ENCODE measurements around the gene GEN1. TPM values are rescaled to one million over a fixed set of nuclear protein-coding genes. Genes with fewer than 3 reads are reported as not detected.

GEN1 gene
- total RNA-seq, 1 donor from 2014 or later = 9.1 TPM

- no peak for DNase-seq (ENCODE audit: low read depth)
- no peak for TF ChIP-seq CTCF (IDR thresholded peaks at IDR 0.05; ENCODE audit: insufficient read depth, low read length, poor library complexity, severe bottlenecking)
- H3K36me3 ChIP-seq (ENCODE audit: control insufficient read depth, insufficient read depth, low read length) = no peaks in the 10 kb centered on the region
- no peaks in the 10 kb centered on the region for H3K27me3 ChIP-seq (ENCODE audit: control insufficient read depth, insufficient read depth, low read length)
- no peak overlapping the region for H3K4me3 ChIP-seq (ENCODE audit: low read depth, low read length)
Measured at GRCh38 chr2:17768894-17769293, 15.0 kb downstream of the GEN1 start.

GRCh38 chr2:17771956-17772355, 18.0 kb downstream of the GEN1 start:
- DNase-seq (ENCODE audit: low read depth) = no peak
- Histone ChIP-seq H3K27me3 (ENCODE audit: control insufficient read depth, insufficient read depth, low read length) (no peaks in the 10 kb centered on the region), H3K4me3 (ENCODE audit: low read depth, low read length) (no peak overlapping the region), H3K36me3 (ENCODE audit: control insufficient read depth, insufficient read depth, low read length) (no peaks in the 10 kb centered on the region)
- no peak for TF ChIP-seq CTCF (IDR thresholded peaks at IDR 0.05; ENCODE audit: insufficient read depth, low read length, poor library complexity, severe bottlenecking)

GRCh38 chr2:17772532-17772931, 18.6 kb downstream of the GEN1 start:
- H3K36me3 ChIP-seq (ENCODE audit: control insufficient read depth, insufficient read depth, low read length) = no peaks in the 10 kb centered on the region
- no peak for DNase-seq (ENCODE audit: low read depth)
- no peak for TF ChIP-seq CTCF (IDR thresholded peaks at IDR 0.05; ENCODE audit: insufficient read depth, low read length, poor library complexity, severe bottlenecking)

GRCh38 chr2:17780546-17780945, 26.6 kb downstream of the GEN1 start:
- H3K36me3 ChIP-seq (ENCODE audit: control insufficient read depth, insufficient read depth, low read length) = no peaks in the 10 kb centered on the region
- peak; percentile 29 for DNase-seq (ENCODE audit: low read depth)

More at GRCh38 chr2:17772532-17772931, 18.6 kb downstream of the GEN1 start:
- Histone ChIP-seq H3K27me3 (ENCODE audit: control insufficient read depth, insufficient read depth, low read length) (no peaks in the 10 kb centered on the region), H3K4me3 (ENCODE audit: low read depth, low read length) (no peak overlapping the region)

GRCh38 chr2:17781482-17781881, 27.5 kb downstream of the GEN1 start:
- no peaks in the 10 kb centered on the region for H3K36me3 ChIP-seq (ENCODE audit: control insufficient read depth, insufficient read depth, low read length)
- DNase-seq (ENCODE audit: low read depth) = no peak
- H3K4me3 ChIP-seq (ENCODE audit: low read depth, low read length) = no peak overlapping the region
- TF ChIP-seq CTCF (IDR thresholded peaks at IDR 0.05; ENCODE audit: insufficient read depth, low read length, poor library complexity, severe bottlenecking) = no peak
- H3K27me3 ChIP-seq (ENCODE audit: control insufficient read depth, insufficient read depth, low read length) = no peaks in the 10 kb centered on the region

More at GRCh38 chr2:17780546-17780945, 26.6 kb downstream of the GEN1 start:
- no peak overlapping the region for H3K4me3 ChIP-seq (ENCODE audit: low read depth, low read length)
- H3K27me3 ChIP-seq (ENCODE audit: control insufficient read depth, insufficient read depth, low read length) = no peaks in the 10 kb centered on the region
- no peak for TF ChIP-seq CTCF (IDR thresholded peaks at IDR 0.05; ENCODE audit: insufficient read depth, low read length, poor library complexity, severe bottlenecking)

- TF ChIP-seq CTCF (IDR thresholded peaks at IDR 0.05; ENCODE audit: insufficient read depth, low read length, poor library complexity, severe bottlenecking) = no peak
- no peaks in the 10 kb centered on the region for H3K36me3 ChIP-seq (ENCODE audit: control insufficient read depth, insufficient read depth, low read length)
Measured at GRCh38 chr2:17786727-17787126, 32.8 kb downstream of the GEN1 start.

More at GRCh38 chr2:17786727-17787126, 32.8 kb downstream of the GEN1 start:
- no peak overlapping the region for H3K4me3 ChIP-seq (ENCODE audit: low read depth, low read length)
- no peak for DNase-seq (ENCODE audit: low read depth)
- H3K27me3 ChIP-seq (ENCODE audit: control insufficient read depth, insufficient read depth, low read length) = no peaks in the 10 kb centered on the region
